HepG2 (cell line): Measurements from ENCODE around the gene KIAA1958. TPM values are rescaled to one million over a fixed set of nuclear protein-coding genes. Genes with fewer than 3 reads are reported as not detected.
A peak's percentile ranks its signal among the peaks of the same experiment; 100 is the strongest.
"Not testable (repeated sequence)": the region's sequence is repeated elsewhere in the genome, so short reads cannot be mapped to it uniquely, and the experiment has no call there.

Source experiments
- ATAC-seq: fragments of 200-7000 bp; cut with Tn5 transposase; 3 replicates; pipeline ENCODE4 v1.9.1; 2020; ENCODE audit warnings: mild to moderate bottlenecking, moderate library complexity
- BruUV-seq: library from RNA; stranded (reverse); fragments of 400-500 nt; replicated peaks from 2 replicates; lab custom pipeline; 2021; lab: Mats Ljungman, UMichigan
- CTCF ChIA-PET: fragments of 300-600 bp; formaldehyde crosslinking; extraction: SDS; loops from one replicate; lab custom pipeline; 2021; ENCODE audit warnings: low total read pairs, inconsistent platforms, low intra/inter-chr PET ratio; lab: Yijun Ruan, JAX
- POLR2A ChIA-PET: fragments of 350-600 bp; sonication (Branson Sonifier 250); formaldehyde crosslinking; loops from one replicate; lab custom pipeline; 2020; ENCODE audit warnings: antibody characterized with exemption, inconsistent platforms; lab: Yijun Ruan, JAX
- DNase-seq: peaks from one replicate; pipeline ENCODE4 v3.0.0-alpha.2; 2015; ENCODE audit warnings: low spot score
- FAIRE-seq: peaks from 3 replicates; lab custom pipeline; 2011; peaks lifted over from hg19 to GRCh38; lab: Jason Lieb, UNC
- H2AFZ ChIP-seq: one replicate; pipeline ENCODE4 v1.6.1; 2011; ENCODE audit warnings: low read length, inconsistent platforms
- H3K27ac ChIP-seq: fragments of 300-600 bp; 3 replicates; pipeline ENCODE4 v1.8.0; 2011; ENCODE audit warnings: mixed run types, mild to moderate bottlenecking, mixed read lengths, low read length, inconsistent platforms; ENCODE audit not compliant: insufficient read depth; ENCODE audit errors: extremely low read length
- H3K27me3 ChIP-seq, 2 experiments: fragments of 200-600 bp in 1 of 2; 2 replicates in 1 of 2; 3 replicates in 1 of 2; pipeline versions ENCODE4 v1.6.0 to v1.8.0; 2011; ENCODE audit warnings: low read length in 2 of 2, mild to moderate bottlenecking in 2 of 2, moderate library complexity in 2 of 2, inconsistent platforms in 1 of 2; ENCODE audit not compliant: insufficient read depth in 2 of 2, control insufficient read depth in 1 of 2
- H3K36me3 ChIP-seq, 2 experiments: fragments of 200-600 bp in 1 of 2; replicated peaks in 1 of 2; 2 replicates in 1 of 2; 3 replicates in 1 of 2; pipeline versions ENCODE4 v1.5.1 to v1.8.0; 2011; ENCODE audit warnings: low read length in 2 of 2, inconsistent platforms in 1 of 2; ENCODE audit not compliant: insufficient read depth in 2 of 2, control insufficient read depth in 1 of 2
- H3K4me1 ChIP-seq: 2 replicates; pipeline ENCODE4 v1.5.1; 2012; ENCODE audit warnings: low read length, inconsistent platforms; ENCODE audit not compliant: insufficient read depth
- H3K4me2 ChIP-seq: 2 replicates; pipeline ENCODE4 v1.6.0; 2011; ENCODE audit warnings: low read depth, low read length, inconsistent platforms
- H3K4me3 ChIP-seq, 3 experiments: fragments of 200-600 bp in 1 of 3; sonication (generic), shearing (Covaris generic) in 1 of 3; replicated peaks in 1 of 3; 2 replicates each; pipeline ENCODE4 v1.5.1; 2011 to 2016; ENCODE audit warnings: low read length in 3 of 3, inconsistent platforms in 2 of 3, low read depth in 2 of 3, mild to moderate bottlenecking in 2 of 3, control low read depth in 1 of 3, mixed read lengths in 1 of 3; ENCODE audit not compliant: insufficient read depth in 1 of 3
- H3K79me2 ChIP-seq: one replicate; pipeline ENCODE4 v1.6.1; 2011; ENCODE audit warnings: low read length, inconsistent platforms; ENCODE audit not compliant: insufficient read depth
- H3K9ac ChIP-seq: 2 replicates; pipeline ENCODE4 v1.6.0; 2011; ENCODE audit warnings: mild to moderate bottlenecking, low read depth, low read length, inconsistent platforms; ENCODE audit not compliant: insufficient read depth
- H3K9me3 ChIP-seq: 2 replicates; pipeline ENCODE4 v1.5.1; 2012; ENCODE audit warnings: mild to moderate bottlenecking, low read length
- H4K20me1 ChIP-seq: 2 replicates; pipeline ENCODE4 v1.6.0; 2011; ENCODE audit warnings: inconsistent platforms, mild to moderate bottlenecking, low read length, moderate library complexity; ENCODE audit not compliant: insufficient read depth
- FOXA1 ChIP-seq, 2 experiments: fragments of 450-650 bp in 1 of 2; sonication (generic) in 1 of 2; formaldehyde crosslinking in 1 of 2; IDR thresholded peaks; 2 replicates each; pipeline versions ENCODE4 v1.4.0 to v1.6.1; 2016 to 2020; ENCODE audit warnings: missing genetic modification reagents in 1 of 2
- PAX8 ChIP-seq: sonication (generic); formaldehyde crosslinking; IDR thresholded peaks from 2 replicates; pipeline ENCODE4 v1.8.0; 2022; ENCODE audit warnings: mild to moderate bottlenecking, missing genetic modification reagents, borderline replicate concordance
- ZNF136 ChIP-seq: sonication (generic); formaldehyde crosslinking; IDR thresholded peaks from 2 replicates; pipeline ENCODE4 v1.8.1; 2022; ENCODE audit warnings: low read depth, mild to moderate bottlenecking, moderate library complexity, missing genetic modification reagents
- WGBS: methylation state at CpG from one replicate; pipeline ENCODE4 v1.1.6; 2017; ENCODE audit warnings: low lambda C conversion rate; 5-methylcytosine and 5-hydroxymethylcytosine counted together
- in situ Hi-C: cut with HindIII; loops from 2 replicates; pipeline ENCODE4 v1.10.0; 2017; ENCODE audit warnings: low pct_unique_long_range_greater_than_20kb; ENCODE audit not compliant: extremely low pct_ligation_motif_present
- intact Hi-C: fragments of 100-400 bp; cut with micrococcal nuclease; formaldehyde crosslinking; loops from one replicate; pipeline ENCODE4 v1.10.0; 2022; ENCODE audit not compliant: unreplicated experiment
- polyA plus RNA-seq, 8 experiments: library from polyadenylated mRNA; depleted of rRNA in 3 of 8; stranded (reverse) in 7 of 8; unstranded in 1 of 8; fragments of >200 nt; fragmentation: Illumina TruSeq in 4 of 8; extraction: Trizol in 4 of 8; gene quantifications; 2 replicates each; pipeline versions ENCODE4 v1.2.1 to v1.2.3, GENCODE V29; 2011 to 2016; ENCODE audit warnings: low read depth in 4 of 8, missing spikeins in 1 of 8, mixed read lengths in 1 of 8; ENCODE audit not compliant: insufficient read depth in 1 of 8
- total RNA-seq, 5 experiments: library from RNA; depleted of rRNA; stranded (reverse); fragments of >200 nt; fragmentation: Illumina TruSeq; extraction: Trizol; gene quantifications; 2 replicates each; pipeline ENCODE4 v1.2.3, GENCODE V29; 2016; ENCODE audit warnings: low read depth in 1 of 5
- TF ChIP-seq, protein P1 (sequence below): sonication (generic); formaldehyde crosslinking; IDR thresholded peaks from 2 replicates; pipeline ENCODE4 v1.8.1; 2023; ENCODE audit warnings: mild to moderate bottlenecking, inconsistent platforms, moderate library complexity, missing genetic modification reagents, borderline replicate concordance
- TF ChIP-seq, protein P2 (sequence below): sonication (generic); formaldehyde crosslinking; IDR thresholded peaks from 2 replicates; pipeline ENCODE4 v1.4.0; 2020; ENCODE audit warnings: missing genetic modification reagents, borderline replicate concordance

The KIAA1958 gene
- total and polyA plus RNA-seq, 2 of the 13 experiments (the other 11 are each of a cell fraction or from before 2014, with no cell fraction given) = 8.5 to 10.3 TPM

DNA sequence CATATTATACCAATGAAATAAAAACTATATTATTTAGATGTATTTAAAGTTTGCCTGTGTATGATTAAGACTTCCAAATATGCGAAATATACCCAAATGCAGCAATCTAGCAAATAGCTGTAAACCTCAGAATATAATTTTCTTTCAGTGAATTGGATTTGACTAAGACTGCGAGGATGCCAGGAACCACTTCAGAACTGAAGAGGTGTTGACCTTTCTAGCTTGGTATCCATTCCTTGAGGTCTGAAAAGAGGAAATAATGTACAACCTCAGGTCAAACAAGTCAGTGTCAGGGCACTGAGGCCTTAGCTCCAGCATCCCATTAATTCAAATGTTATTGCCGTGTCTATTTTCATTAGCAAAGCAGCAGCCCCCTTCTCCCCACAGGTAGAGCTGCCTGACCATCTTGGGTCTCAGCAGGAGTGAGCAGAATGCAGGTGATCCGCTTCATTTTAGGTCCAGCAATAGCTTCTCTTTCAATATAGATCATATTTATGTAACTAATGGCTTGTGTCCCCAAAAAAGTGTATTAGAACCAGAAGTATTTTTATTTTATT lies 100.0 kb downstream of the KIAA1958 start:
- no peak overlapping the region for H3K4me3 ChIP-seq
- H3K27me3 ChIP-seq = no peaks in the 10 kb centered on the region
- no peak for TF ChIP-seq PAX8 (CRISPR knock-in tag)
- TF ChIP-seq, protein P1, sequence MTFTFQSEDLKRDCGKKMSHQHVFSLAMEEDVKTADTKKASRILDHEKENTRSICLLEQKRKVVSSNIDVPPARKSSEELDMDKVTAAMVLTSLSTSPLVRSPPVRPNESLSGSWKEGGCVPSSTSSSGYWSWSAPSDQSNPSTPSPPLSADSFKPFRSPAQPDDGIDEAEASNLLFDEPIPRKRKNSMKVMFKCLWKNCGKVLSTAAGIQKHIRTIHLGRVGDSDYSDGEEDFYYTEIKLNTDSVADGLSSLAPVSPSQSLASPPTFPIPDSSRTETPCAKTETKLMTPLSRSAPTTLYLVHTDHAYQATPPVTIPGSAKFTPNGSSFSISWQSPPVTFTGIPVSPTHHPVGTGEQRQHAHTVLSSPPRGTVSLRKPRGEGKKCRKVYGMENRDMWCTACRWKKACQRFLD (CRISPR knock-in tag) = no peak
- TF ChIP-seq ZNF136 (CRISPR knock-in tag) = no peak
- no peak for TF ChIP-seq FOXA1 (IDR thresholded peaks at IDR 0.05)
- TF ChIP-seq FOXA1 (CRISPR knock-in tag; IDR thresholded peaks at IDR 0.05) = no peak
- TF ChIP-seq, protein P2, sequence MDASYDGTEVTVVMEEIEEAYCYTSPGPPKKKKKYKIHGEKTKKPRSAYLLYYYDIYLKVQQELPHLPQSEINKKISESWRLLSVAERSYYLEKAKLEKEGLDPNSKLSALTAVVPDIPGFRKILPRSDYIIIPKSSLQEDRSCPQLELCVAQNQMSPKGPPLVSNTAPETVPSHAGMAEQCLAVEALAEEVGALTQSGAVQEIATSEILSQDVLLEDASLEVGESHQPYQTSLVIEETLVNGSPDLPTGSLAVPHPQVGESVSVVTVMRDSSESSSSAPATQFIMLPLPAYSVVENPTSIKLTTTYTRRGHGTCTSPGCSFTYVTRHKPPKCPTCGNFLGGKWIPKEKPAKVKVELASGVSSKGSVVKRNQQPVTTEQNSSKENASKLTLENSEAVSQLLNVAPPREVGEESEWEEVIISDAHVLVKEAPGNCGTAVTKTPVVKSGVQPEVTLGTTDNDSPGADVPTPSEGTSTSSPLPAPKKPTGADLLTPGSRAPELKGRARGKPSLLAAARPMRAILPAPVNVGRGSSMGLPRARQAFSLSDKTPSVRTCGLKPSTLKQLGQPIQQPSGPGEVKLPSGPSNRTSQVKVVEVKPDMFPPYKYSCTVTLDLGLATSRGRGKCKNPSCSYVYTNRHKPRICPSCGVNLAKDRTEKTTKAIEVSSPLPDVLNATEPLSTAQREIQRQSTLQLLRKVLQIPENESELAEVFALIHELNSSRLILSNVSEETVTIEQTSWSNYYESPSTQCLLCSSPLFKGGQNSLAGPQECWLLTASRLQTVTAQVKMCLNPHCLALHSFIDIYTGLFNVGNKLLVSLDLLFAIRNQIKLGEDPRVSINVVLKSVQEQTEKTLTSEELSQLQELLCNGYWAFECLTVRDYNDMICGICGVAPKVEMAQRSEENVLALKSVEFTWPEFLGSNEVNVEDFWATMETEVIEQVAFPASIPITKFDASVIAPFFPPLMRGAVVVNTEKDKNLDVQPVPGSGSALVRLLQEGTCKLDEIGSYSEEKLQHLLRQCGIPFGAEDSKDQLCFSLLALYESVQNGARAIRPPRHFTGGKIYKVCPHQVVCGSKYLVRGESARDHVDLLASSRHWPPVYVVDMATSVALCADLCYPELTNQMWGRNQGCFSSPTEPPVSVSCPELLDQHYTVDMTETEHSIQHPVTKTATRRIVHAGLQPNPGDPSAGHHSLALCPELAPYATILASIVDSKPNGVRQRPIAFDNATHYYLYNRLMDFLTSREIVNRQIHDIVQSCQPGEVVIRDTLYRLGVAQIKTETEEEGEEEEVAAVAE (CRISPR knock-in tag) = no peak
- ATAC-seq = no peak
- peaks cover 0 to 3% of the 10 kb centered on the region in 2 experiments; a peak in 1 of 5 replicates for H3K36me3 ChIP-seq
- POLR2A ChIA-PET = no interaction called here
- H3K4me1 ChIP-seq = peaks cover 26% of the 10 kb centered on the region
- 94% methylated on average over 4 of the region's 4 CpGs for WGBS
- BruUV-seq = no TSS peak
- intact Hi-C loops (no loop called here), in situ Hi-C loops (no loop called here)
- H3K27ac ChIP-seq = no peak overlapping the region
- H3K9ac ChIP-seq = no peak overlapping the region
- no peak for DNase-seq
- CTCF ChIA-PET = no interaction called here
- no peaks in the 10 kb centered on the region for H3K9me3 ChIP-seq
- no peak overlapping the region for H2AFZ ChIP-seq
- H3K4me2 ChIP-seq = no peak overlapping the region
- H4K20me1 ChIP-seq = peaks cover 2% of the 10 kb centered on the region
- FAIRE-seq = no peak
- peaks cover 11% of the 10 kb centered on the region for H3K79me2 ChIP-seq

DNA sequence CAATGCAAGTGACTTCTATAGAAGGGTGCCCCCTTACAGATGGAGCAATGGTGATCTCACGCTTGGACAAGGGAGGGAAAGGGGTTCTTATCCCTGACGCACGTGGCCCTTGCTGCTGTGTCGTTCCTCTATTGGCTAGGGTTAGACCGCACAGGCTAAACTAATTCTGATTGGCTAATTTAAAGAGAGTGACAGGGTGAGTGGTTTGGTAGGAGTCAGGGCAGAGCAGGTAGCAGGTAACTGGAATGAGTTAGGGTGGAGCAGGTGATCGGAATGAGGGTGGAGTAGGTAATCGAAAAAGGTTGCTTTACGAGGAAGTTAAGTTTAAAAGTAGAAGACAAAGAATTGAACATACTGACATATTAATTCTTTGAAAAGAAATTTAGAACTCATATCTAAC lies 105.2 kb downstream of the KIAA1958 start:
- H3K36me3 ChIP-seq, ATAC-seq, H3K4me1 ChIP-seq, in situ Hi-C loops, H3K9me3 ChIP-seq, H2AFZ ChIP-seq, CTCF ChIA-PET, H3K4me3 ChIP-seq, H3K27ac ChIP-seq, intact Hi-C loops, DNase-seq, POLR2A ChIA-PET, H3K9ac ChIP-seq, H3K79me2 ChIP-seq, H3K4me2 ChIP-seq, H3K27me3 ChIP-seq, FAIRE-seq, H4K20me1 ChIP-seq: not testable (repeated sequence)
- BruUV-seq = TSS peak; percentile 6
- WGBS = 98% methylated on average over 8 of the region's 8 CpGs
